ELF-1 (cell line): ENCODE results near the gene GPC5.

Source experiments
- DNase-seq: peaks from one replicate; pipeline ENCODE4 v3.0.0-alpha.2; 2016; ENCODE audit warnings: low read depth, low spot score

The GPC5 gene

DNA sequence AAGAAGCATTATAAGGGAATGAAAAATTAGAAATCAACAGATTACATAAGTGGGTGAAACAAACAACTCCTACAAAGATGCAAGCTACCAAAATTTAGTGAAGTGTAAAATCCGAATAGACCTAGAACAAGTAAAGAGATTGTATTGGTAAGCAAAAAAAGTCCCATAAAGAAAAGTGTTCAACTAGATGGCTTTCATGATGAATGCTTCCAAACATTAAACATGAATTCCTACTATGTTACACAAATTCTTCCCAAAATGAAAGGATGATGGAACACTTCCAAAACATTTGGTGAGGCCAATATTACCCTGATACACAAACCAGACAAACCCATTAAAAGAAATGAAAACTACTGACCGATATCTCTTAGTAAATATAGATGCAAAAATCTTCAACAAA, 139.0 kb downstream of the GPC5 start:
- no peak for DNase-seq

- no peak for DNase-seq
Observed at GRCh38 chr13:91539286-91540157, 141.1 kb downstream of the GPC5 start.

DNA sequence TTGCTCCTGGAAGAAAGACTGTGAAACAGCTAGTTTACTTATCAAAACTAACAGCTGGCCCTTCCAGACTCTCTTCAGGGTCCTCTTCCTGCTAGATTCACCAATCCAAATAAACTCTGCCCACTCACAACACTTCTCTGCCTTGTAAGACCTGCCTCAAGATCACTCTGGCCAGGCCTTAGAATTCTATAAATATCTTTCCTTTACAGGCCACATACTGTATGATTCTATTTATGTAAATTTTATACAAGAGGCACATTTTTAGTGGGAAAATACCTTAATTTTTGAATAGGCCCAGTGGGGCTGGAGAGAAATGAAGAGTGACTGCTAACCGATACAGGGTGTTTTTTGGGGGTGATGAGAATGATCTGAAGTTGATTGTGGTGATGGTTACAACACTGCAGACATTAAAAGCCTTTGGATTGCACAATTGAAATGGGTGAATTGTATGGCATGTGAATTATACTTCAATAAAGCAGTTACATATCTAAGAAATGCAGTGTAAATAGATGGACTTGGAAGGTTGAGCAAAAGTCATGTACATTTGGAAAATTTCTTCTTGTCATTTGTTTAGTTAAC, 141.8 kb downstream of the GPC5 start:
- no peak for DNase-seq

DNA sequence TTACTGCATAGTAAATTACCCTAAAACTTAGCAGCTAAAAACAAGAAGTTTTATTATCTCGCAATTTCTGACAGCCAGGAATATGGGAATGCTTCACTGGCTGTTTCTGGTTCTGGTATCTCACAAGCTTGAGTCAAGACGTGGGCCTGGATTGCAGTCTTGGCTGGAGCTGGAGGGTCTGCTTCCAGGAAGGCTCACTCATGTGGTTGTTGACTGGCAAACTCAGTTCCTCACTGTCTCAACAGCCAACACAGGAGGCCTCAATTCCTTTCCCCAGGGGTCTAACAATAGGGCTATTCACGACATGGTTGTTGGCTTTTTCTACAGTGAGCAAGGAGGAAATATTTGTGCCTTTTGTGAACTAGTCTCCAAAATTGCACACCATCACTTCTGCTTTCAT, 146.3 kb downstream of the GPC5 start:
- DNase-seq: peak; percentile 3

DNA sequence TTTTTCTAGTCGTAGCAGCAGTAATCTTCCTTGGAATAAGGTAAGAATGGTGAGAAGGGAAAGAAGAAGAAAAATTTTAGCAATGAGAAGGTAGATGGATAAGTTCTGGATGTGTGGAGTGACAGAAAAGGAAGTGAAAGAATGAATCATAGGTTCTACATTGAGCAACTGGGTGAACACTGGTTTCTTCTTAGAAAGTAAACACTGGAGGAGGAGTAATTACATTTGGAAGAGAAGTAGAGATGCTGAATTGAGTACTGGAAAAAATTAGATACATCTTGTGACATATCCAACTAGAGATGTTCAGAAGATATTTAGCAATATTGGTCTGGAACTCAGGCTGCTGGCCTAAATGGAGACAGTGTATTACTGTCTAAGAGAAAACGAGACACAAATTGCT, 148.5 kb downstream of the GPC5 start:
- DNase-seq: no peak

DNA sequence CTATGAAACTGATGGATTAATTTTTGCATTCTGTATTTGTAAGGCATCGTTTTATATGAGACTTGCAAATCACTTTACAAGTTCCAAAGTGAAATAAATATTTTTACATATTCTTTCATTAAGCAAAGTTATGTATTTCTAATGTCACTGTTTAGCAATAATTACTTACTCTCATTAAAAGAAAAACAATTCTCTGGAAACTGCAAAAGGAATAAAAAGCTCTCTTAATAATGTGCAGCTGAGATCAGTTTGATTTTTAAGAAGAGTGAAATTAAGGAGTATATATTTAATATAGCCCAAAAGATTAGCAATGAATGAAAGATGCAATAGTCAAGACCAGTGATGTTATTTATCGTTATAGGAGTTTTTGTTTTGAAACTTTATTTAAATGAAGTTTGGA, 155.2 kb downstream of the GPC5 start:
- DNase-seq: no peak

GRCh38 chr13:91554101-91554500, 155.7 kb downstream of the GPC5 start:
- DNase-seq: no peak

GRCh38 chr13:91557328-91558090, 159.1 kb downstream of the GPC5 start:
- no peak for DNase-seq

- DNase-seq: no peak
Observed at GRCh38 chr13:91563799-91564198, 165.4 kb downstream of the GPC5 start.

GRCh38 chr13:91564396-91564795, 166.0 kb downstream of the GPC5 start:
- no peak for DNase-seq

DNA sequence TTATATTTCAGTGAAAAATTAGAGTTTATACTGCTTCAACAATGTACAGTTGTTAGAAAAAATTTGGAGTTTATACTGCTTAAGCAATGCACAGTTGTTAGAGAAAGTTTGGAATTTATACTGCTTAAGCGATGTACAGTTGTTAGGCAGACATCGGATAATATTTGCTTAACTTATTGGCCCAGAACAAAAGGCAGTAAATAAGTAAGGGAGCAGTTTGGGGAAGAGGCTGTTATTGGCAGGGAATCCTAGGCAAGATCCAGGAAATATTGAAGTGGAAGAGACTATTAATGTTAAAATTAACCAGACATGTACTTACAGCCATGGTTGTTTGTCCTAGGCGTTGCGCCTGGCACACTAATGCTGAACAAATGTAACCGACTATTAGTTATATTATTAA, 166.9 kb downstream of the GPC5 start:
- no peak for DNase-seq

DNA sequence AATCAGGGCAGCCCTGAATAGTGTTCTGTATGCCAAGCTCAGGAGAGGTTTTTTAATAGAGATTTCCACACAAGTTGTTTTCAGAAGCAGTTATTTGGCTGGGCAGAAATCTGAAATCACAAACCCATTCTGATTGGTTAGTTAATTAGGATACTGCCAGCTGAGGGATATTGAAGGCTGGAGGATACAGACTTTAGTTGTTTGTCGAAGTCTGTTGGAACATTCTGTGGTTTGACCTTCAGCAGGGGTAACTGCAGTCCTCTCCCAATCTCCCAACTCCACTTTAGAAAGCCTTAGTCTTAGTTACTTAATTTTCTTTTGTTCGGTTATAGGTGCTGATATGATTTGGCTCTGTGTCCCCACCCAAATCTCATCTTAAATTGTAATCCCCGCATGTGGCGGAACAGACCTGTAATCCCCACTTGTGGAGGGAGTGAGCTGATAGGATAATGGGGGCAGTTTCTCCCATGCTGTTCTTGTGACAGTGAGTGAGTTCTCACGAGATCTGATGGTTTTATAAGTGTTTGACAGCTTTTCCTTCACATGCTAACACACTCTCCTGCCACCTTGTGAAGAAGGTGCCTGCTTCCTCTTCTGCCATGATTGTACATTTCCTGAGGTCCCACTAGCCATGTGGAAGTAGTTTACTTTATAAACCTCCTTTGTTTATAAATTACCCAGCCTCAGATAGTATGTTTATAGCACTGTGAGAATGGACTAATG, 169.2 kb downstream of the GPC5 start:
- no peak for DNase-seq

DNA sequence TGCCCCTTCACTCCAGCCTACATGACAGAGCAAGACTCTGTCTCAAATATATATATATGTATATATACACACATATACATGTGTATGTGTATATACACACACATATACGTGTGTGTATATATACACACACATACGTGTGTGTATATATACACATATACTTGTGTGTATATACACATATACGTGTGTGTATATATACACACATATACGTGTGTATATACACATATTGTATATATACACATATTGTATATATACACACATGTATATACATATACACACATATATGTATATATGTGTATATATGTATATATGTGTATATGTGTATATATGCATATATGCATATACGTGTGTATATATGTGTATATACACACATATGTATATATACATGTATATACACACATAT, 173.3 kb downstream of the GPC5 start:
- no peak for DNase-seq

DNA sequence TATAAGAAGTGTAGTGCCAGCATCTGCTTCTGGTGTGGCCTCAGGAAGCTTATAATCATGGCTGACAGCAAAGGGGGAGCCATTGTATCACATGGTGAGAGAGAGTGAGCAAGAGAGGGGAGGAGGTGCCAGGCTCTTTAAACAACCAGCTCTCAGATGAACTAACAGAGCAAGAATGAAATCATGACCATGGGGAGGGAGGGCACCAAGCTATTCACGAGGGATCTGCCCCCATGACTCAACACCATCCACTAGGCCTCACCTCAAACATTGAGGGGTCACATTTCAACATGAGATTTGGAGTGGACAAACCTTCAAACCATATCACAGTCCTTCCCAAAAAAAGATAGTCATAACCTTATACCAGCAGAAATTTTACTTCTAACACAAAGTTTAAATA, 174.0 kb downstream of the GPC5 start:
- no peak for DNase-seq

DNA sequence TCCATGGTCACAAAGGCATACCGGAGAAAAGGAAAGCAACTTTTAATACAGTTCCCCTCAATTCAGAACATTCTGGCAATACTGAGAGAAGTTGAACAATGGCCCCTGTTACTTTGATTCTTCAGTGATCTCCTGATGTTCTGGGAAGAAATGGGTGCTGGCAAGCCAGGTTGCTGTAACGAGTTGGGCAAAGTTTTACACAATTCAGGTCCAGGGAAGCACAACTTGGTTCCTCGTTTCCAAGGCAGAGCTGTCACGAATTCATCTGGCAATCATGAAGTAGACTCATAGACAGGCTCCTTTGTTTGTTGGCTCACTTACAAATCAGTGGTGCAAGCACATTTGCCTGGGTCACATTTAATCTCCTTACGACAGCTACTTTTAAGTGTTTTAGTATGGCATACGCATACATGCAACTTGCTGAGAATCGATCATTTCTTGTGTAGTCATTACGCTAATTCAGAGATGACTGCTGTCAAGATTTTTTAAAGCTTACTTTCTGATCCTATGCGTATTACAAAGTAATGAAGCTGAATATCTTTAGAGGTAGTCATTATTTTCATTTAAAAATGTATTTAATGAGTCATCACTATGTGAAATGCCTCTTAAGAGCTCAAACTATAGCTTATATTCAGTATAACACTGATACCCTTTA, 174.7 kb downstream of the GPC5 start:
- DNase-seq: no peak

- no peak for DNase-seq
Observed at GRCh38 chr13:91574766-91575165, 176.3 kb downstream of the GPC5 start.

DNA sequence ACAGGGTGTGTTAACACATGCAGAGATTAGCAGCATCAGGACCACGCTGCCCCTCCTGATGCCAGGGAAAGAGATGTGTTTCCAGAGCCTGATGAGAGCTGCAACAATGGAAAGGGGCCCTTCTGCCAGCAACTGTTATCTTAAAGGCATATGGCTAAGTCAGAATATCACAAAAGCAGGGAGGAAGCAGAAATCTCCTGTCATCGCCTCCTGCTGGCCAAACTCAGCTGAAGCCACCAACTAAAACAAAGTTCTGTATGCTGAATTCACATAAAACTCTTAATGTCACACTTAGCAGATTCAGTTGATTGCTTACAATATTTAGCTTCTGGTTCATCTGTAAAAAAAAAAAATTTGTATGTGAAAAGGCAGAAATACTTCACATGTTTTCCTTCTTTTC, 178.2 kb downstream of the GPC5 start:
- DNase-seq: peak; percentile 36

DNA sequence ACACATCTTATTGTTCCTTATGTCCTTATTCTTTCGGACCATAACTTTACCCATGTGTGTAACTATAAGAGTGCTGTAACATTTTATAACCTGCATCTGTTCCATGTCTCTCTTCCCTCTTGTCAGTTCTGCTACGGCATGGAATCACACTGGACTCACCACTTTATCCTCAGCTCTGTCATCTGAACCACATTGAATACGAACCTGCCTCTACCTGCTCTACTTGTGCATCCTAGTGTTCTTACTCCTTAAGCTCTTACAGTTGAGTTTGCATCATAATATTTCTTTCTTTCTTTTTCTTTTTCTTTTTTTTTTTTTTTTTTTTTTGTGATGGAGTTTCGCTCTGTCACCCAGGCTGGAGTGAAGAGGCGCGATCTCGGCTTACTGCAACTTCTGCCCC, 180.9 kb downstream of the GPC5 start:
- DNase-seq: no peak

- DNase-seq: no peak
Observed at GRCh38 chr13:91580749-91581148, 182.3 kb downstream of the GPC5 start.

- no peak for DNase-seq
Observed at GRCh38 chr13:91586609-91587008, 188.2 kb downstream of the GPC5 start.

DNA sequence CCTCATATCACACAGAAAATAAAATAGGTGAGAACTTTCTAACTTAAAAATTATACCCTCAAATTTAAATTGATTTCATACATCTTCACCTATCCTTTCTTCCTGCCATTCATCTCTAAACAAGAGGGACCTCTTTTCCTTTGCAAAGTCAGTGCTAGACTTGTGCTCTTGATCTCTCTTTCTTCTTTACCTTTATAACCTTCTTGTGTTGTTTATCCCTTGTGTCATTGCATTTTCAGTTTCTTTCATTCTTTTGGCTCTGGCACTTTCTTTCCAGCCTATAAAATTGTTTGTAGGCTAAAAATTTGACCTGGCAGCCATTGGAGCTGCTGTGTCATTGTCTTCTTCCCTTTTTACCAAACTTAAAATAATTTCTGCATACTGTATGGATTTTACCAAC, 190.1 kb downstream of the GPC5 start:
- DNase-seq: no peak
